SK-N-SH (cell line): ENCODE measurements around the gene RUVBL1.

Source experiments
- CTCF ChIP-seq: fragments of 200-600 bp; sonication (generic); IDR thresholded peaks from 2 replicates; pipeline ENCODE4 v1.6.1; 2017; ENCODE audit warnings: antibody characterized with exemption, mild to moderate bottlenecking, moderate library complexity
- EP300 ChIP-seq, 2 experiments: IDR thresholded peaks; 2 replicates each; pipeline versions ENCODE4 v1.4.0 to v1.6.1; 2012; ENCODE audit warnings: borderline replicate concordance in 1 of 2, low read depth in 1 of 2, low read length in 1 of 2
- FOSL2 ChIP-seq: IDR thresholded peaks from 2 replicates; pipeline ENCODE4 v1.4.0; 2012; ENCODE audit warnings: low read depth, mild to moderate bottlenecking, moderate library complexity, borderline replicate concordance
- GABPA ChIP-seq: IDR thresholded peaks from 2 replicates; pipeline ENCODE4 v1.4.0; 2012; ENCODE audit warnings: low read depth, mild to moderate bottlenecking
- POLR2AphosphoS5 ChIP-seq: IDR thresholded peaks from 2 replicates; pipeline ENCODE4 v1.6.1; 2012; ENCODE audit warnings: low read depth, low read length

- TF ChIP-seq EP300 (IDR thresholded peaks at IDR 0.05; ENCODE audit: borderline replicate concordance in 1 of 2, low read depth in 1 of 2, low read length in 1 of 2) (no peak), FOSL2 (no peak), GABPA (no peak), CTCF (no peak), POLR2AphosphoS5 (no peak)
Observed at GRCh38 chr3:128073807-128074206, 49.8 kb downstream of the RUVBL1 start.
